HepG2 (cell line): ENCODE data around the gene TOX4. TPM values are rescaled to one million over a fixed set of nuclear protein-coding genes. Genes with fewer than 3 reads are reported as not detected.
A peak's percentile ranks its signal among the peaks of the same experiment; 100 is the strongest.

ENCODE experiments used
- ARID5B ChIP-seq: IDR thresholded peaks from 2 replicates; pipeline ENCODE4 v1.4.0; 2020; ENCODE audit warnings: mild to moderate bottlenecking, missing genetic modification reagents
- GATA4 ChIP-seq: sonication (generic); IDR thresholded peaks from 2 replicates; pipeline ENCODE4 v1.6.1; 2016; ENCODE audit warnings: antibody characterized with exemption, low read depth, borderline replicate concordance
- GPN1 ChIP-seq: sonication (generic); formaldehyde crosslinking; IDR thresholded peaks from 2 replicates; pipeline ENCODE4 v1.5.1; 2020; ENCODE audit warnings: missing genetic modification reagents, borderline replicate concordance
- HINFP ChIP-seq: sonication (generic); formaldehyde crosslinking; IDR thresholded peaks from 2 replicates; pipeline ENCODE4 v1.4.0; 2020; ENCODE audit warnings: low read depth, mild to moderate bottlenecking, missing genetic modification reagents
- NCOR1 ChIP-seq: fragments of 200-600 bp; sonication (generic); IDR thresholded peaks from 2 replicates; pipeline ENCODE4 v1.7.0; 2017; ENCODE audit warnings: antibody characterized with exemption, low read length, borderline replicate concordance
- NFYB ChIP-seq: sonication (generic); formaldehyde crosslinking; IDR thresholded peaks from 2 replicates; pipeline ENCODE4 v1.4.0; 2020; ENCODE audit warnings: missing genetic modification reagents
- NR2F6 ChIP-seq, 2 experiments: IDR thresholded peaks; 2 replicates each; pipeline ENCODE4 v1.6.1; 2016; ENCODE audit warnings: antibody characterized with exemption in 1 of 2, mild to moderate bottlenecking in 1 of 2
- REPIN1 ChIP-seq: sonication (generic); formaldehyde crosslinking; IDR thresholded peaks from 2 replicates; pipeline ENCODE4 v1.8.0; 2022; ENCODE audit warnings: missing genetic modification reagents, low read depth, mild to moderate bottlenecking, borderline replicate concordance
- SP5 ChIP-seq: IDR thresholded peaks from 2 replicates; pipeline ENCODE4 v1.6.1; 2016; ENCODE audit warnings: low read depth, borderline replicate concordance
- THYN1 ChIP-seq: sonication (generic); formaldehyde crosslinking; IDR thresholded peaks from 2 replicates; pipeline ENCODE4 v1.8.1; 2023; ENCODE audit warnings: low read depth, mild to moderate bottlenecking, moderate library complexity, missing genetic modification reagents, borderline replicate concordance
- ZNF224 ChIP-seq: sonication (generic); formaldehyde crosslinking; IDR thresholded peaks from 2 replicates; pipeline ENCODE4 v1.5.0; 2020; ENCODE audit warnings: mild to moderate bottlenecking, missing genetic modification reagents
- polyA plus RNA-seq, 8 experiments: library from polyadenylated mRNA; depleted of rRNA in 3 of 8; stranded (reverse) in 7 of 8; unstranded in 1 of 8; fragments of >200 nt; fragmentation: Illumina TruSeq in 4 of 8; extraction: Trizol in 4 of 8; gene quantifications; 2 replicates each; pipeline versions ENCODE4 v1.2.1 to v1.2.3, GENCODE V29; 2011 to 2016; ENCODE audit warnings: low read depth in 4 of 8, missing spikeins in 1 of 8, mixed read lengths in 1 of 8; ENCODE audit not compliant: insufficient read depth in 1 of 8
- total RNA-seq, 5 experiments: library from RNA; depleted of rRNA; stranded (reverse); fragments of >200 nt; fragmentation: Illumina TruSeq; extraction: Trizol; gene quantifications; 2 replicates each; pipeline ENCODE4 v1.2.3, GENCODE V29; 2016; ENCODE audit warnings: low read depth in 1 of 5

Gene TOX4
- total and polyA plus RNA-seq, 2 of the 13 experiments (the other 11 are each of a cell fraction or from before 2014, with no cell fraction given) = 71.8 to 163 TPM

- TF ChIP-seq ARID5B (0 out of 2 replicates have a peak, but pooled peaks have one; percentile 9), GPN1 (CRISPR knock-in tag) (no peak), GATA4 (no peak), SP5 (CRISPR knock-in tag) (no peak), REPIN1 (CRISPR knock-in tag) (no peak), NR2F6 (IDR thresholded peaks at IDR 0.05) (peak; percentile 26; the same call in 1 of the 2 replicates), NR2F6 (CRISPR knock-in tag; IDR thresholded peaks at IDR 0.05) (peak; percentile 46; the same call in 1 of the 2 replicates), NCOR1 (0 out of 2 replicates have a peak, but pooled peaks have one; percentile 16), ZNF224 (CRISPR knock-in tag) (no peak), THYN1 (CRISPR knock-in tag) (no peak), NFYB (CRISPR knock-in tag) (no peak), HINFP (CRISPR knock-in tag) (no peak)
These were observed 36.1 kb upstream of the TOX4 start (continued) for GRCh38 chr14:21440859-21441258.
